ENCODE results near the gene CA5A.

The CA5A gene

GRCh38 chr16:87853411-87854052 lies 82.8 kb downstream of the CA5A start:
- DNase-seq (ENCODE audit: low read depth in 1 of 2, low spot score in 1 of 2): peak; percentile 97
- no peak for TF ChIP-seq JUND (IDR thresholded peaks at IDR 0.05; ENCODE audit: low read depth)
- in situ Hi-C loops (cut with HindIII; ENCODE audit: low pct_unique_long_range_greater_than_20kb, low sequenced_read_pairs): no loop called here

GRCh38 chr16:87851601-87852000 lies 84.7 kb downstream of the CA5A start:
- DNase-seq (ENCODE audit: low read depth in 1 of 2, low spot score in 1 of 2): no peak
- in situ Hi-C loops (cut with HindIII; ENCODE audit: low pct_unique_long_range_greater_than_20kb, low sequenced_read_pairs): no loop called here

GRCh38 chr16:87851141-87851587 lies 85.2 kb downstream of the CA5A start:
- no peak for TF ChIP-seq JUND (IDR thresholded peaks at IDR 0.05; ENCODE audit: low read depth)
- DNase-seq (ENCODE audit: low read depth in 1 of 2, low spot score in 1 of 2): no peak
- in situ Hi-C loops (cut with HindIII; ENCODE audit: low pct_unique_long_range_greater_than_20kb, low sequenced_read_pairs): no loop called here

More at GRCh38 chr16:87851601-87852000, 84.7 kb downstream of the CA5A start:
- TF ChIP-seq JUND (IDR thresholded peaks at IDR 0.05; ENCODE audit: low read depth): no peak

- in situ Hi-C loops (cut with HindIII; ENCODE audit: low pct_unique_long_range_greater_than_20kb, low sequenced_read_pairs): no loop called here
Measured at GRCh38 chr16:87850009-87851006, 86.0 kb downstream of the CA5A start.

GRCh38 chr16:87849419-87850008 lies 86.8 kb downstream of the CA5A start:
- in situ Hi-C loops (cut with HindIII; ENCODE audit: low pct_unique_long_range_greater_than_20kb, low sequenced_read_pairs): no loop called here
- no peak for TF ChIP-seq JUND (IDR thresholded peaks at IDR 0.05; ENCODE audit: low read depth)
- no peak for DNase-seq (ENCODE audit: low read depth in 1 of 2, low spot score in 1 of 2)

More at GRCh38 chr16:87850009-87851006, 86.0 kb downstream of the CA5A start:
- no peak for TF ChIP-seq JUND (IDR thresholded peaks at IDR 0.05; ENCODE audit: low read depth)
- peak; percentile 74 to 89 for DNase-seq (ENCODE audit: low read depth in 1 of 2, low spot score in 1 of 2)

- TF ChIP-seq JUND (IDR thresholded peaks at IDR 0.05; ENCODE audit: low read depth): no peak
- DNase-seq (ENCODE audit: low read depth in 1 of 2, low spot score in 1 of 2): no peak
- in situ Hi-C loops (cut with HindIII; ENCODE audit: low pct_unique_long_range_greater_than_20kb, low sequenced_read_pairs): no loop called here
Measured at GRCh38 chr16:87848676-87849345, 87.5 kb downstream of the CA5A start.

- DNase-seq (ENCODE audit: low read depth in 1 of 2, low spot score in 1 of 2): no peak
- in situ Hi-C loops (cut with HindIII; ENCODE audit: low pct_unique_long_range_greater_than_20kb, low sequenced_read_pairs): no loop called here
- TF ChIP-seq JUND (IDR thresholded peaks at IDR 0.05; ENCODE audit: low read depth): no peak
Measured at GRCh38 chr16:87847785-87848675, 88.3 kb downstream of the CA5A start.

- TF ChIP-seq JUND (IDR thresholded peaks at IDR 0.05; ENCODE audit: low read depth): no peak
Measured at GRCh38 chr16:87847467-87847784, 88.9 kb downstream of the CA5A start.

GRCh38 chr16:87846705-87847466 lies 89.4 kb downstream of the CA5A start:
- TF ChIP-seq JUND (IDR thresholded peaks at IDR 0.05; ENCODE audit: low read depth): no peak
- in situ Hi-C loops (cut with HindIII; ENCODE audit: low pct_unique_long_range_greater_than_20kb, low sequenced_read_pairs): no loop called here
- no peak for DNase-seq (ENCODE audit: low read depth in 1 of 2, low spot score in 1 of 2)

More at GRCh38 chr16:87847467-87847784, 88.9 kb downstream of the CA5A start:
- in situ Hi-C loops (cut with HindIII; ENCODE audit: low pct_unique_long_range_greater_than_20kb, low sequenced_read_pairs): no loop called here
- no peak for DNase-seq (ENCODE audit: low read depth in 1 of 2, low spot score in 1 of 2)

GRCh38 chr16:87845807-87846619 lies 90.3 kb downstream of the CA5A start:
- in situ Hi-C loops (cut with HindIII; ENCODE audit: low pct_unique_long_range_greater_than_20kb, low sequenced_read_pairs): no loop called here
- no peak for DNase-seq (ENCODE audit: low read depth in 1 of 2, low spot score in 1 of 2)
- TF ChIP-seq JUND (IDR thresholded peaks at IDR 0.05; ENCODE audit: low read depth): no peak
